AG04449 (cell line): Measurements from ENCODE around the gene SF3B6.

Experiments used
- CTCF ChIA-PET: fragments of 350-600 bp; formaldehyde crosslinking; extraction: SDS; loops from one replicate; lab custom pipeline; 2021; ENCODE audit warnings: antibody characterized with exemption; lab: Yijun Ruan, JAX
- POLR2A ChIA-PET: fragments of 400-600, 350-600 bp; formaldehyde crosslinking; extraction: SDS; loops from one replicate; lab custom pipeline; 2020; ENCODE audit warnings: antibody characterized with exemption, inconsistent platforms; lab: Yijun Ruan, JAX
- DNase-seq: peaks from one replicate; pipeline ENCODE4 v3.0.0-alpha.2; 2010; ENCODE audit warnings: low read depth, low spot score
- H3K4me3 ChIP-seq: 2 replicates; pipeline ENCODE4 v1.5.1; 2011; ENCODE audit warnings: low read depth, mild to moderate bottlenecking, control low read depth, low read length
- CTCF ChIP-seq: IDR thresholded peaks from one replicate; pipeline ENCODE4 v1.5.1; 2011; ENCODE audit warnings: mild to moderate bottlenecking, moderate library complexity, low read length, control low read depth, inconsistent platforms; ENCODE audit not compliant: insufficient read depth; ENCODE audit errors: missing control alignments

SF3B6 gene

DNA sequence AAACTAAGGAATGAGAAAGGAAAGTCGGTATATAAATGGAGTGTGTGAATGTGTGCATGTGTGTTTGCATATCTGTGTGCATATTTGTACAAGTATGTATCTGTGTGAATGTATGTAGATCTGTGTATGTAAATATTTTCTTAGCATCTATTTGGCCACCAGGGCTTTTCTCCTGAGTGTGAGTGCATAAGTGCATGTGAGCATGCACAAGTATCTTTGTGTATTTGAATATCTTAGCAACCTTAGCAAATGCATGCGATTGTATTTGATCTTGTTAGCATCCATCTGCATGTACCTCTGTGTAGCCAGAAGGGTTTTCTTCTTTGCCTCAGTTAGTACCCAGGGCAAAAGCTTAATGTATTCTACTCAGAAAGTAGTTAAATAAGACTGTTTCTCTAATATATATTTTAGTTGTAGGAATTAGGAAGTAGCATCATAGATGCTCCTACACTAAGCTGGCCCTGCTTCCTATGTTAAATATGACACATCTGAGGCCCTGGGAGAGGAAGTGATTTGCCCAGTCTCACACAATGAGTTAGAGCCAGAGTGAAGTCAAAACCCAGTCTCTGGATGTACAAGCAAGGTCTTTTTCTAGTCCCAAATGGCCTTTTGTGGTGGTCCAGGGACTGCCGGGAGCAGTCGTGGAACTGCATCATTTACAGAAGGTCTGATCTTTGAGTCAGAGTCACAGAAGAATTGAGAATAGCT lies 17.4 kb downstream of the SF3B6 start:
- CTCF ChIA-PET, result interaction anchor here (1.2 to 5.5 kb wide), 3 partner anchors 11 to 234 kb away, joined by 3 to 36 read pairs (median 9); partner anchors contain the start of genes ATAD2B and WDCP
- no peak for TF ChIP-seq CTCF
- POLR2A ChIA-PET, result no interaction called here
- no peak overlapping the region for H3K4me3 ChIP-seq
- no peak for DNase-seq

DNA sequence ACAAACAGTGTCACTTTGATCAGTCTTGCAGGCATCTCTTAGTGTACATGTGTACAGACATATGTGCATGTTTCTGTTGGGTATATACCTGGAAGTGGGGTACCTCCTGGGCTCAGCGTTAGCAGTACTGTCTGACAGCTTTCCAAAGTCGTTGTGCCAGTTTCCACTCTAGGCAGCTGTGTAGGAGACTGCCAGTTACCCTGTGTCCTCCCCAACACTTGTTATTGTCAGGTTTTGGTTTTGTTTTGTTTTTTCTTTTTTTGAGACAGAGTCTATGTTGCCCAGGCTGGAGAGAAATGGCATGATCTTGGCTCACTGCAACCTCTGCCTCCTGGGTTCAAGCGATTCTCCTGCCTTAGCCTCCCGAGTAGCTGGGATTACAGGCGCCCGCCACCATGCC lies 20.4 kb downstream of the SF3B6 start:
- H3K4me3 ChIP-seq, result no peak overlapping the region
- TF ChIP-seq CTCF, result no peak
- no peak for DNase-seq
- POLR2A ChIA-PET, result no interaction called here
- CTCF ChIA-PET, result interaction anchor here (1.5 kb wide), 1 partner anchor 9 kb away, joined by 3 read pairs; no protein-coding TSS in a partner anchor

GRCh38 chr2:24054366-24055010 lies 21.6 kb downstream of the SF3B6 start:
- ChIA-PET POLR2A (no interaction called here), CTCF (interaction anchor here (1.5 kb wide), 1 partner anchor 10 kb away, joined by 3 read pairs; no protein-coding TSS in a partner anchor)
- DNase-seq, result no peak
- no peak for TF ChIP-seq CTCF
- no peak overlapping the region for H3K4me3 ChIP-seq

GRCh38 chr2:24052951-24053350 lies 23.2 kb downstream of the SF3B6 start:
- DNase-seq, result no peak
- ChIA-PET CTCF (no interaction called here), POLR2A (no interaction called here)
- no peak for TF ChIP-seq CTCF
- H3K4me3 ChIP-seq, result no peak overlapping the region

DNA sequence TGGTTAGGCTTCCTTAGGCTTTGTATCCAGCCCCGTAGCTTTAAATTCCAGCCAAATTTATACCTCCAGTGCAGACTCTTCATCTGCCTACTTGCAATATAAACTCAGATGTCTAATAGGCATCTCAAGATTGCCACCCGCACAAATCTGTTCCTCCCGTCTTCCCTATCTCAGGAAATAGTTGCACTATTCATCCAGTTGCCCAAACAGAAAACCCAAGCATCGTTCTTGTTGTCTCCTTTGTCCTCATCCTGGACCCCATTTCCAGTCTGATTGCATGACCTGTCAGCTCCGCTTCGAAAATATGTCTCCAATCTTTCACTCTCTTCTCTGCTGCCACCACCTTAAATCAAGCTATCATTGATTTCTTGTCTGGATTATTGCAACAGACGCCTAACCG lies 24.3 kb downstream of the SF3B6 start:
- no peak overlapping the region; the same call in 1 of the 2 replicates for H3K4me3 ChIP-seq
- TF ChIP-seq CTCF, result no peak
- no peak for DNase-seq
- ChIA-PET CTCF (interaction anchor here (1.4 kb wide), 1 partner anchor 33 kb away, joined by 3 read pairs; the partner anchor contains the start of gene TP53I3), POLR2A (interaction anchor here (1.9 kb wide), 1 partner anchor 32 kb away, joined by 5 read pairs; no protein-coding TSS in a partner anchor)
